NCI-H345 treated with DMSO at 0.1 percent for 48 hours (cell line): ENCODE data around the gene MAST4.

Source experiments
- DNase-seq: peaks from one replicate; lab custom pipeline; 2025; ENCODE audit not compliant: unreplicated experiment; lab: John Stamatoyannopoulos, UW

The MAST4 gene

GRCh38 chr5:66603164-66603563 is 7.0 kb downstream of the MAST4 start:
- DNase-seq, result no peak

GRCh38 chr5:66603881-66604280 is 7.7 kb downstream of the MAST4 start:
- no peak for DNase-seq

GRCh38 chr5:66606713-66607112 is 10.5 kb downstream of the MAST4 start:
- DNase-seq, result no peak

GRCh38 chr5:66608501-66608900 is 12.3 kb downstream of the MAST4 start:
- no peak for DNase-seq

GRCh38 chr5:66609615-66610014 is 13.4 kb downstream of the MAST4 start:
- no peak for DNase-seq

GRCh38 chr5:66612226-66612625 is 16.0 kb downstream of the MAST4 start:
- DNase-seq, result no peak

GRCh38 chr5:66615136-66615535 is 18.9 kb downstream of the MAST4 start:
- no peak for DNase-seq

GRCh38 chr5:66615894-66616293 is 19.7 kb downstream of the MAST4 start:
- no peak for DNase-seq

GRCh38 chr5:66616520-66617225 is 20.5 kb downstream of the MAST4 start:
- DNase-seq, result no peak

- DNase-seq, result no peak
These were observed 21.2 kb downstream of the MAST4 start for GRCh38 chr5:66617226-66617861.

- DNase-seq, result no peak
These were observed 22.0 kb downstream of the MAST4 start for GRCh38 chr5:66617991-66618768.

GRCh38 chr5:66620711-66621110 is 24.5 kb downstream of the MAST4 start:
- DNase-seq, result no peak

GRCh38 chr5:66621146-66621545 is 25.0 kb downstream of the MAST4 start:
- no peak for DNase-seq

GRCh38 chr5:66621736-66622135 is 25.5 kb downstream of the MAST4 start:
- no peak for DNase-seq

GRCh38 chr5:66628561-66628960 is 32.4 kb downstream of the MAST4 start:
- no peak for DNase-seq

- DNase-seq, result no peak
These were observed 33.3 kb downstream of the MAST4 start for GRCh38 chr5:66629446-66629845.

GRCh38 chr5:66633754-66634153 is 37.6 kb downstream of the MAST4 start:
- DNase-seq, result peak; percentile 15

- DNase-seq, result no peak
These were observed 38.4 kb downstream of the MAST4 start for GRCh38 chr5:66634601-66635000.

- no peak for DNase-seq
These were observed 41.8 kb downstream of the MAST4 start for GRCh38 chr5:66637994-66638393.

GRCh38 chr5:66639037-66639436 is 42.8 kb downstream of the MAST4 start:
- no peak for DNase-seq

- peak; percentile 26 for DNase-seq
These were observed 46.3 kb downstream of the MAST4 start for GRCh38 chr5:66642538-66642937.

- DNase-seq, result no peak
These were observed 47.2 kb downstream of the MAST4 start for GRCh38 chr5:66643387-66643786.
